Measurements from ENCODE around the gene CYB5R2. TPM values are rescaled to one million over a fixed set of nuclear protein-coding genes. Genes with fewer than 3 reads are reported as not detected.
A peak's percentile ranks its signal among the peaks of the same experiment; 100 is the strongest.

CYB5R2 gene
- total RNA-seq, 1 experiment from 2014 or later: 16.7 TPM

DNA sequence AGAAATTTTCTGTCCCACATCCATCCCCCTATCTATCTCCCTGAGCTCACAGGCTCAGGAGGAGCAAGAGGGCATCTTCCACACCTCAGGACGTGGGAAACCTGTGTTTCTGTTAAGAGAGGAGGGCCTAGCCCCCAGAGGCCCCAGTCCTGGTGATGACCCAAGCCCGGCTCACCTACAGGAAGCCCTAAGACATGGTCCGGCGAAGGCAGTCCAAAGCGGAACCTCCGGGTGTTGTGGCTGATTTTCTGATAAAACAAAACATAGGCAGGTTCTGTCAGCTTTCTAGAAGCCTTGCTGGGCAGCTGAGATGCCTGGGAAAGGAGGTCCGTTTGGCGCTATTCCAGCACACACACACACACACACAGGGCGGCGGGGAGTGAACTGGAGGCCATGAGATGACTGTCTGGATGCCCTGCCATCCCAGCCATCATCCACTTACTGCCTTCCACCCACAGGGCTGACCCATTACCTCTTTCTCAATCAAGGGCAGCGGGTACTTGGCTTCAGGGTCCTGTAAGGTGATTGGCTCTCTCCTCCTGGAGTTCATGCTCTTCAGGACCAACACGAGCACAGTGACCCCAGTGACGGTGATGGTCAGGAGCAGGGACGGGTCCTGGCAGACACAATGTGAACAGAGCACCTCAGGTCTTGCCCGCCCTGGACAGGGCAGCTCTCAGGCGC, 882 bp downstream of the CYB5R2 start:
- no TSS peak for BruUV-seq (replicated peaks)

DNA sequence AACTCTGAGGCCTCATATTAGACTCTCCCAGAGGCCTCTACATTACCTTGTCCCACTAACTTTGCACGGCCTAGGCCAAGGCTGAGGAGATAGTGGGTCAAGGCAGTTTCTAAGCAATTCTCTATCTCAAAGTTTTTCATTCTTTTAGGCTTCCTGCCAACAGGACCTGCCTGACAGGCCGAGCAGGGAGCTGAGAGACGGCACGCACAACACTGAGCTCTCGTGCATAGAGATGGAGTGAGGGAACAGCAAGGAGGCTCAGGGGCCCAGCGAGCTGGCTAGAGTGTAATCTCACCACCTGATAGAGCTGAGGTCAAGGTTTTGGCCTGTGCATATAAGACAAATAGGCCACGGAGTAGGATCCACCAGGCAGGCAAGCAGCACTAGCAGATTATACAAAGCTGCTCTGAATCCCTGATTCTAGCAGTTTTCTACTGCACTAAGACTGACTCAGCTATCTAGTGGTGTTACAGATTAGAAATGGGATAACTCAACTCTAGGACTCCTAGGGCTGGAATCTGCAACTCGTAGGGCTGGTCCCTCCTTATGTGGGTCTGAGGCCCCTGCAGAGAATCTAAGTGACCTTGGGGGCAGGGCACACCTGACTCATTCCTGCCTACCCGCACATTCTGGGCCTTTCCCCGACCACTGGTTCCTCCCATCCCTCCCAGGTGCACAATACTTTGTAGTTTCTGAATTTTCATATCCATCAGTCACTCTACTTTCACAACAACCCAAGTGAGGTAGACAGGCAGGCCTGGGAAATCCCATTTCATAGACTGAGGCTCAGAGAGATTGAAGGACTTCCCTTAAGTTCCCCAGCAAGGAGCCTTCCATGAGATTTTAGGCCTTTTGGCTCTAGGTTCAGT, 1.7 kb downstream of the CYB5R2 start:
- intact Hi-C loops (cut with micrococcal nuclease; ENCODE audit: unreplicated experiment): loop anchor here (5.0 kb wide), 1 partner anchor 159 kb away; the partner anchor contains the start of gene PPFIBP2
- no peak overlapping the region for H2AFZ ChIP-seq

More for the DNA sequence above, 882 bp downstream of the CYB5R2 start:
- TF ChIP-seq, protein P1, sequence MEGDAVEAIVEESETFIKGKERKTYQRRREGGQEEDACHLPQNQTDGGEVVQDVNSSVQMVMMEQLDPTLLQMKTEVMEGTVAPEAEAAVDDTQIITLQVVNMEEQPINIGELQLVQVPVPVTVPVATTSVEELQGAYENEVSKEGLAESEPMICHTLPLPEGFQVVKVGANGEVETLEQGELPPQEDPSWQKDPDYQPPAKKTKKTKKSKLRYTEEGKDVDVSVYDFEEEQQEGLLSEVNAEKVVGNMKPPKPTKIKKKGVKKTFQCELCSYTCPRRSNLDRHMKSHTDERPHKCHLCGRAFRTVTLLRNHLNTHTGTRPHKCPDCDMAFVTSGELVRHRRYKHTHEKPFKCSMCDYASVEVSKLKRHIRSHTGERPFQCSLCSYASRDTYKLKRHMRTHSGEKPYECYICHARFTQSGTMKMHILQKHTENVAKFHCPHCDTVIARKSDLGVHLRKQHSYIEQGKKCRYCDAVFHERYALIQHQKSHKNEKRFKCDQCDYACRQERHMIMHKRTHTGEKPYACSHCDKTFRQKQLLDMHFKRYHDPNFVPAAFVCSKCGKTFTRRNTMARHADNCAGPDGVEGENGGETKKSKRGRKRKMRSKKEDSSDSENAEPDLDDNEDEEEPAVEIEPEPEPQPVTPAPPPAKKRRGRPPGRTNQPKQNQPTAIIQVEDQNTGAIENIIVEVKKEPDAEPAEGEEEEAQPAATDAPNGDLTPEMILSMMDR (conservative IDR thresholded peaks at IDR 0.05): no peak
- TF ChIP-seq EZH2 (IDR thresholded peaks at IDR 0.05; ENCODE audit: low read depth): no peak
- Histone ChIP-seq H3K27ac (no peak overlapping the region), H3K27me3 (ENCODE audit: insufficient read depth, low read depth) (no peaks in the 10 kb centered on the region), H4K20me1 (ENCODE audit: insufficient read depth) (no peaks in the 10 kb centered on the region), H3K4me3 (no peak overlapping the region), H3K36me3 (ENCODE audit: low read depth) (no peaks in the 10 kb centered on the region), H3K9me2 (ENCODE audit: insufficient read depth) (no peaks in the 10 kb centered on the region), H3K4me1 (replicated peaks; ENCODE audit: insufficient read depth) (0 out of 2 replicates have a peak, but pooled peaks cover 9% of the 10 kb centered on the region), H3K4me2 (no peak overlapping the region), H3K9me3 (ENCODE audit: insufficient read depth, low read depth) (no peaks in the 10 kb centered on the region), H3K79me2 (ENCODE audit: low read depth) (no peaks in the 10 kb centered on the region), H3F3A (ENCODE audit: insufficient read depth, low read depth) (no peaks in the 10 kb centered on the region), H2AFZ (no peak overlapping the region)
- ChIA-PET CTCF (no interaction called here), POLR2A (ENCODE audit: unreplicated experiment) (interaction anchor here (0.6 kb wide), 1 partner anchor 59 kb away, joined by 3 read pairs; no protein-coding TSS in a partner anchor)
- intact Hi-C loops (cut with micrococcal nuclease; ENCODE audit: unreplicated experiment): loop anchor here (5.0 kb wide), 1 partner anchor 160 kb away; the partner anchor contains the start of gene PPFIBP2
- DNase-seq: no peak

DNA sequence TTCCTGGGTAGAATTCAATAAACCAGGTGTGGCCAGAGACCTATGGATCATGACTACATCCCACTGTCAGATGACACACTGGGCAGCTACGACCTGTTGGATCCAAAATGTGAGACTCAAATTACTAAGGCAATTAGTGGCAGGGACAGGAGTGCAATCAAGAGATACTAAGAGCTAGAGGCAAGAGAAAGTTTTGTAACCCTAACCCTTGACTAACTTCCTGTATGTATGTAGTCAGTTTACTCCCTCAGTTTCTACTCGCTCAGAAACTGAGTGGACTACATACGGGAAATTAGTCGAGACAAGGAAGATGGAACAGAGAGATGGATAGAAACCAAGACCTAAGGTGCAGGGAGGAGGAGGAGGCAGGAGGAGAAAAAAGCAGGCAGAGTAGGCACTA, 2.7 kb downstream of the CYB5R2 start:
- no TSS peak for BruUV-seq (replicated peaks)
- intact Hi-C loops (cut with micrococcal nuclease; ENCODE audit: unreplicated experiment): loop anchor here (5.0 kb wide), 1 partner anchor 158 kb away; the partner anchor contains the start of gene PPFIBP2
- POLR2A ChIA-PET (ENCODE audit: unreplicated experiment): no interaction called here

More for the DNA sequence above, 1.7 kb downstream of the CYB5R2 start:
- Histone ChIP-seq H3K4me1 (replicated peaks; ENCODE audit: insufficient read depth) (0 out of 2 replicates have a peak, but pooled peaks cover under 1% of the 10 kb centered on the region), H3K9me3 (ENCODE audit: insufficient read depth, low read depth) (no peaks in the 10 kb centered on the region), H3K9me2 (ENCODE audit: insufficient read depth) (no peaks in the 10 kb centered on the region), H4K20me1 (ENCODE audit: insufficient read depth) (no peaks in the 10 kb centered on the region), H3F3A (ENCODE audit: insufficient read depth, low read depth) (no peaks in the 10 kb centered on the region), H3K27me3 (ENCODE audit: insufficient read depth, low read depth) (no peaks in the 10 kb centered on the region), H3K36me3 (ENCODE audit: low read depth) (no peaks in the 10 kb centered on the region), H3K4me2 (no peak overlapping the region), H3K79me2 (ENCODE audit: low read depth) (no peaks in the 10 kb centered on the region), H3K4me3 (no peak overlapping the region), H3K27ac (no peak overlapping the region)
- POLR2A ChIA-PET (ENCODE audit: unreplicated experiment): interaction anchor here (0.7 kb wide), 1 partner anchor 147 kb away, joined by 3 read pairs; no protein-coding TSS in a partner anchor
- BruUV-seq (replicated peaks): no TSS peak
- CTCF ChIA-PET: interaction anchor here (0.6 to 0.9 kb wide), 2 partner anchors 19 to 96 kb away, joined by 3 read pairs; no protein-coding TSS in a partner anchor
- TF ChIP-seq EZH2 (IDR thresholded peaks at IDR 0.05; ENCODE audit: low read depth): no peak
- TF ChIP-seq, protein P1 (conservative IDR thresholded peaks at IDR 0.05): no peak
- peak; percentile 38 to 48 for DNase-seq

More for the DNA sequence above, 2.7 kb downstream of the CYB5R2 start:
- no peaks in the 10 kb centered on the region for H3K9me2 ChIP-seq (ENCODE audit: insufficient read depth)
- no peaks in the 10 kb centered on the region for H3K79me2 ChIP-seq (ENCODE audit: low read depth)
- CTCF ChIA-PET: no interaction called here
- no peak overlapping the region for H3K4me2 ChIP-seq
- H3K4me3 ChIP-seq: no peak overlapping the region
- no peak overlapping the region for H2AFZ ChIP-seq
- TF ChIP-seq, protein P1 (conservative IDR thresholded peaks at IDR 0.05): no peak
- TF ChIP-seq EZH2 (IDR thresholded peaks at IDR 0.05; ENCODE audit: low read depth): no peak
- H3K9me3 ChIP-seq (ENCODE audit: insufficient read depth, low read depth): no peaks in the 10 kb centered on the region
- DNase-seq: no peak
- no peaks in the 10 kb centered on the region for H3F3A ChIP-seq (ENCODE audit: insufficient read depth, low read depth)
- H3K4me1 ChIP-seq (replicated peaks; ENCODE audit: insufficient read depth): no peaks in the 10 kb centered on the region
- no peaks in the 10 kb centered on the region for H3K36me3 ChIP-seq (ENCODE audit: low read depth)
- H3K27me3 ChIP-seq (ENCODE audit: insufficient read depth, low read depth): no peaks in the 10 kb centered on the region
- H4K20me1 ChIP-seq (ENCODE audit: insufficient read depth): no peaks in the 10 kb centered on the region
- no peak overlapping the region for H3K27ac ChIP-seq

Measured in PC-9 (cell line).